ENCODE measurements around the gene AFF2.

Gene AFF2

DNA sequence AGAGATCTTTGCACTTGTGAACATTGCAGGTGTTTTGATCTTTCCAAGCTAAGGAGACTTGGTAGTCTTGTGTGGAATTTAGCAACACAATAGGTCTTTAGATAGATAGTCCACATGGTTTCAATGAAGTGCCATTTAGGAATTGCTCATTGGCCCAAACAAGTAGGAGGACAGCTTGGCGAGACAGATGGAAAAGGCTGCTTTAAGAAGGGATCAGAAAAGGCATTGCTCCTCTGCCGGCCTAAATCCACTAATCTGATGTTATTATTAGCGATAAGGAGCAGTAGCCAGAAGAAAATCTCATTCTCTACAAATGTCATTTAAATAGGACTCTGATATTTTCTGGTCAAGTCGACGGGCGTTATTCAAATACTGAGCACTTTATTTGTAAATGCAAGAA lies 99.7 kb downstream of the AFF2 start:
- TF ChIP-seq, protein P1, sequence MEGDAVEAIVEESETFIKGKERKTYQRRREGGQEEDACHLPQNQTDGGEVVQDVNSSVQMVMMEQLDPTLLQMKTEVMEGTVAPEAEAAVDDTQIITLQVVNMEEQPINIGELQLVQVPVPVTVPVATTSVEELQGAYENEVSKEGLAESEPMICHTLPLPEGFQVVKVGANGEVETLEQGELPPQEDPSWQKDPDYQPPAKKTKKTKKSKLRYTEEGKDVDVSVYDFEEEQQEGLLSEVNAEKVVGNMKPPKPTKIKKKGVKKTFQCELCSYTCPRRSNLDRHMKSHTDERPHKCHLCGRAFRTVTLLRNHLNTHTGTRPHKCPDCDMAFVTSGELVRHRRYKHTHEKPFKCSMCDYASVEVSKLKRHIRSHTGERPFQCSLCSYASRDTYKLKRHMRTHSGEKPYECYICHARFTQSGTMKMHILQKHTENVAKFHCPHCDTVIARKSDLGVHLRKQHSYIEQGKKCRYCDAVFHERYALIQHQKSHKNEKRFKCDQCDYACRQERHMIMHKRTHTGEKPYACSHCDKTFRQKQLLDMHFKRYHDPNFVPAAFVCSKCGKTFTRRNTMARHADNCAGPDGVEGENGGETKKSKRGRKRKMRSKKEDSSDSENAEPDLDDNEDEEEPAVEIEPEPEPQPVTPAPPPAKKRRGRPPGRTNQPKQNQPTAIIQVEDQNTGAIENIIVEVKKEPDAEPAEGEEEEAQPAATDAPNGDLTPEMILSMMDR (IDR thresholded peaks at IDR 0.05; ENCODE audit: low read depth, low read length), result no peak
- no peak overlapping the region for H3K4me3 ChIP-seq (ENCODE audit: low read depth, low read length)

DNA sequence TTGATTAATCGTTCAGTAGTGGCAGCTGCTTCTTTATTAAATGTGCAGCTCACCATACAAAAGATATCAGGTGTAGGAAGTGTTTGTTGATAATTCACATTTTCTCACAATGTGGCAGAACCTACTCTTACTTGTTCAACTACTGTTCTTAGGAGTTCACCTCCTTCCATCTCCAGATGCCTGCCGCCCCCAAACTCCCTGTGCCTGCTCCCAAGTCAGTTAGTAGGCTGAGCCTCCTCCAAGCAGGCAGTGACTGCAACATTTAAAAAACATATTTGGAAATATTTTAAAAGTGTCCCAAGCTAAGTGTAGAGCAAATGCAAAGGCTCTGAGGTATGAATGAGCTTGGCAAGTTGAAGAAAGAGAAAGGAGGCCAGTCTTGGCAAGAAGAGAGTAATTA lies 100.2 kb downstream of the AFF2 start:
- H3K4me3 ChIP-seq (ENCODE audit: low read depth, low read length), result no peak overlapping the region
- TF ChIP-seq, protein P1 (IDR thresholded peaks at IDR 0.05; ENCODE audit: low read depth, low read length), result no peak

- TF ChIP-seq, protein P1 (IDR thresholded peaks at IDR 0.05; ENCODE audit: low read depth, low read length), result no peak
- no peak overlapping the region for H3K4me3 ChIP-seq (ENCODE audit: low read depth, low read length)
Observed at GRCh38 chrX:148601034-148601433, 100.6 kb downstream of the AFF2 start.

- TF ChIP-seq, protein P1 (IDR thresholded peaks at IDR 0.05; ENCODE audit: low read depth, low read length), result no peak
- no peak overlapping the region for H3K4me3 ChIP-seq (ENCODE audit: low read depth, low read length)
Observed at GRCh38 chrX:148609515-148610327, 109.3 kb downstream of the AFF2 start.

DNA sequence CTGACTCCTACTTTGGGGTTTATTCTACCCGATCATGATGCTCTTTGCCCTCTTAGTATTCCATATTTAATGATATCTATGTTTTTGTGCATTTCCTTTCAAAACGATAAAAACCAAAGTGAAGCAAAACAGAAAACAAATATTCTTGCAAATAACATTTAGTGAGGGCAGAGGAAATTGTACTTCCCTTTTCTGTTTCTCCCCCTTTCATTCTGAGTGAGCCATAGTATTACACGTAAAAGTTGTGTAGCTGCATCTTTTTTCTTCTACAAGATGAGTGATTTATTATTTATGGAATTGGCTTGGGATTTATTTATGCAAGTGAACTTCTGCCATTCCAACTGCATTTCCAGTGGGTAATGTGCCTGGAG lies 109.9 kb downstream of the AFF2 start:
- TF ChIP-seq, protein P1 (IDR thresholded peaks at IDR 0.05; ENCODE audit: low read depth, low read length), result no peak
- H3K4me3 ChIP-seq (ENCODE audit: low read depth, low read length), result no peak overlapping the region

DNA sequence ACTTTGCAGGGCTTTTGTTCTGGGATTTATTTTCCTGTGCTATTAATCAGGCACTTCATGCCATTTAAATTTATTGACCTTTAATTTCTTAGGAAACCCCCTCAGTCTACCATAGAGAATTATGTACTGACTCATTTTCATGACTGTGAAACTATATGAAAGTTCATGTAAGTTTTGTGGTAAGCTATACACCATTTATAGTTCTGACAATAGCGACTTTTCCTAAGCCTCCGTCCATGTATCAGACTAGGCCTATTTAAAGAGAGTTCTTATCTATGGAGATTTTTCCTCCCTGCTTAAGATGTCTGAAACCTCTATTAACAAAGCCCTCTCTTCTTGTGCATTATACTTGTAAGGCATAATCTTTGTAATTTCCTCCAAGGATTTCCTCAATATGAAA lies 111.6 kb downstream of the AFF2 start:
- H3K4me3 ChIP-seq (ENCODE audit: low read depth, low read length), result no peak overlapping the region
- TF ChIP-seq, protein P1 (IDR thresholded peaks at IDR 0.05; ENCODE audit: low read depth, low read length), result no peak

DNA sequence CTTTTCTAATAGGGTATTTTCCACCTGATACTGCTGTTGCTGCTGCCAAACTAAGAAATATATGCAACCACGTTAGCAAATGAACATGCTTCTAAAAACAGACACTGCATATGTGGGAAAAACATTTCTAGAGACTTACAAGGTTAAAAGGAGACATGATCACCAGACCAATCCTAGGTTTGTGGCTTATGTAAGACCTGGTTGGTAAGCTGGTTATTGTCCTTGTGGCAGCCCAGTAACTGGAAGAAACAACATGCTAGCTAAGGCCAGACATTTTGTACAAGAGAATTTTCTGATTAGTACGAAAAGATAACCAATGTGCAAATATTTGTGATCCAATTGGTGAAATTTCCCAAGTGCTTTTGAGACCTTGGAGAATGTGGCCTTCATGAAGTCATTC lies 112.0 kb downstream of the AFF2 start:
- H3K4me3 ChIP-seq (ENCODE audit: low read depth, low read length), result no peak overlapping the region
- TF ChIP-seq, protein P1 (IDR thresholded peaks at IDR 0.05; ENCODE audit: low read depth, low read length), result no peak
